ENCODE results near the gene MED10. TPM values are rescaled to one million over a fixed set of nuclear protein-coding genes. Genes with fewer than 3 reads are reported as not detected.
A peak's percentile ranks its signal among the peaks of the same experiment; 100 is the strongest.
"Not testable (repeated sequence)": the region's sequence is repeated elsewhere in the genome, so short reads cannot be mapped to it uniquely, and the experiment has no call there.

The MED10 gene
- total RNA-seq, 1 donor from 2014 or later, result 30.8 TPM

DNA sequence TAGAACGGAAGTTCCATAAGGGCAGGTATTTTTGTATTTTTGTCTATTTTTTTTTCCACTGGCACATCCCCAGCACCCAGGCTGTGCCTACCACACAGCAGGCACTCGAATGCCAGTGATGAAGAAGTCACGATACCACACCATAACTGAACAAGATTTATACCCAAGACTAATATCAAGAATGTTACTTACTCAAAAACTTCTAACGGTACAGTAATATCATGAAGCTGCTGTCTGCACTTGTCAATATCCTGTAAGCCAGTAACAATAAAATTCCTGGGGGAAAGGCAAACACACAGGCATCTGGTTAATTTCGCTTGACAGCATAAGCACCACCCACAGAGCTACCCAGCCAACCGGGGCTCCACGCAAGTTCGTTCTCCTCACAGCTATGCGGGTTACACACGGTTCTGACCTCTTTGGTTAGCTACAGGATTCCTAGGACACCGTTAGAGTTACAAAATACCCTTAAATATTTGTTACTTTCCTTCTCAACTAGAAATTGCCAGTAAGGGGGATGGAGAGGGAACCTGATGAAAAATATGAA, 1.3 kb downstream of the MED10 start:
- no peak for DNase-seq (ENCODE audit: low spot score)

DNA sequence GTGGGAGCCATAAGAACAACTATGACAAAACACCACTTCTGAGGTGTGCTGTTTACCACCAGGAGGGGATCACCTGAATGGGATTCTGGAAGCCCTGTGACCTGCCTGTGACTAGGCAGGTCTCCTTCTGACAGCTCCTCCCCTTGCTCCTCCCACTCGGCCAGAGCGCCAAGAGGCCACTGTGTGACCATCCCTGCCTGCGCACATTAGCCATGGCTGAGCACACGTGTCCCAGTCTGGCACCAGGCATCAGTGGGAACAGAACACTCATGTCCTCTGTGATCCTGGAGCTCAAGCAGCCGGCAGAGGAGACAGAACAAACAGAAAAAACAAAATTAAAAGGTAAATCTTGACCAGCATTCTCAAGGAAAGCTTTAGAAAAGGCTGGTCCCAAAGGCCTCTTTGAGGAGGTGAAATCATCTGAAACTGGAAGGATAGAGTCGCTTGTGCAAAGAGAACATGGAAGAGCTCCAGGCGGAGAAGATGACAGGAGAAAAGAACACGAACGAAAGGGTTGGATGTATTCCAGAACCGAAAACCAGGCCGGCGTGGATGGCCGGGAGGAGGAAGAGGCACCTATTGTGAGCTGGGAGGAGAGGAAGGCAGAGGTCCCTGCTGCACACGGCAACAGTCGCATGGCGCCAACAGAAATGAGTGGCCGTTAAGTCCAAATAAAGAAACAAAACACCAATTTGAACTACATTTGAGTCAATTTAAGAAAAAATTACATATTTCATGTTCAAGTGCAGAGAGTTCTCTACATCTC, 5.1 kb downstream of the MED10 start:
- no peak for DNase-seq (ENCODE audit: low spot score)

DNA sequence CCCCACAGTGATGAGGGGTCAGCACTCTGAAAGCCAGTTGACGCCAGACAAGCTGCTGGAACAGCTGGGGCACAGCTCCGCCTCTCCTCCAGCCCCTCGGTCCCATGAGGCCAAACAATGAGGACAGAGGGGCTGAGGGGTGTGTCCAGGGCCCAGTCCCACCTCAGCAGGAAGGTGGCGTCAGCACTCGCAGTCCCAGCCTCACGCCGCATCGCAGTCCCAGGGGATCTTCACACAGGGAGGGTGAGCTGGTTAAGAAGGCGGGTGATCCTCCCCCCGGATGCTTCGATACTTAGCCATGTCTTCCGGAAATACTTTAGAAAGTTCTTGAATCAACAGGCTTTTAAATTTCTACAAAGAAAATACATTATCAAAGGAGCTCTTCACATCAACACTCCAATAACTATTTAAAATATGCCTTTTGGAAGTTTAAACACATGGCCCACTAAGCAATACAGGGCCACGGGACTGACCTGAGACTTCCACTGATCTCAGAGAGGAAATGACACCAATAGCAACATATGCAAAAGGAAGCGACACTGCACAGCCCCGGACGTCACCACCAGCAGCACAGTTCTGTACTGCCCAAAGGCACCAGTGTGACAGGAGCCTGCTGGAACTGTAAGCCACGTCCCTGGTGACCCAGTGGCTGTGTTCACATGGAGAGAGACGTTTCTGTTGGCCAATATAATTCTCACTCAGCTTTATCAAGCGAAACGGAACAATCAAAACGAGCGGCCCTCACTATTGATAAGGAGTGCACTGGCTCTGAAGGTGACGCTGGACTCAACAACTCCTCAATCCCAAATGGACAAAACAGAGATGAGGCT, 5.9 kb downstream of the MED10 start:
- DNase-seq (ENCODE audit: low spot score), result no peak

DNA sequence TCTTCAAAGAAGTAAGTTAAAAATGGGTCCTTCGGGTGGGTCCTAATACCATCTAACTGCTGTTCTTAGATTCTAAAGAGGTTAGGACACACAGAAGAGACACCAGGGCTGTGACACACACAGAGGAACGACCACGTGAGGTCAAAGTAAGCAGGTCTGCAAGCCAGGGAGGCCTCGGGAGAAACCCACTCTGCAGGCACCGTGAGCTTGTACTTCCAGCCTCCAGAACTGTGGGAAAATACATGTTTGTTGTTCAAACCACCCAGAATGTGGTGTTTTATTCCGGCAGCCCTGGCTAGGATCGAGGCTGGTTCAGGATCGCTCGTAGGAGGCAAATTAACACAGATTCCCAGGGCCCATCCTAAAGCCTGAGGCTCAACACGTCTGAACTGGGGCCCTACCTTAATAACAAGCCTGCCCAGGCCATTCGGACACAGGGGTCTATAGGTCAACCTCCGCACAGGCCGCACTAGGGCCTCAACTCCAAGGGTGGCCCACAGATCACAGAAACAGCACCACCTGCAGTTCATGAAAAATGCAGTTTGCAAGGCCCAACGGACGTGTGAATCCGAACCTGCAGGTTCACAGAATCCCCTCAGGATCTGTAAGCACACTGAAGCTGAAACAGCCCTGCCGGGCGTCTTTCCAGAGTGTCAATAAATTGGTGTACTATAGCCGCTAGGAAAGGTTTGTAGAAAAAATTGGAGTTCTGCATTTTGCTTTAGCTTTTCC, 7.1 kb downstream of the MED10 start:
- no peak for DNase-seq (ENCODE audit: low spot score)

DNA sequence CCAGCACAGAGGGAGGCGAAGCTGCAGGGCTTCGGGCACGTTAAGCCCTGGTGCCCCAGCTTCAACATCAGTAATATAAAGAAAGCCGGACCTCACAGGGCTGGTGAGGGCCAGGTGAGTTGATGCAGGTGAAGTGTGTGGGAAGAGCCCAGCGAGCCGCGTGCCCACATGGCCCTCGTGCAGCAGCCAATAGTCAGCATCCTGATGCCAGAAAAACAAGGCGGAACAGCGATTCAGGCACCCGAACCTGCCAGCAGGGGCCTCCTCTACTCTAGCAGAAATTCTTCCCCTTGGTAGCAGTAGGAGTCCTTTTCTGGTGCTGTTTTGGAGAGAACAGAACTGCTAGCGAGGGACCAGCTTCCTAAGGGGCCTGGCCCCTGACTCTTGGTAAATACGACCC, 7.8 kb downstream of the MED10 start:
- DNase-seq (ENCODE audit: low spot score), result no peak

DNA sequence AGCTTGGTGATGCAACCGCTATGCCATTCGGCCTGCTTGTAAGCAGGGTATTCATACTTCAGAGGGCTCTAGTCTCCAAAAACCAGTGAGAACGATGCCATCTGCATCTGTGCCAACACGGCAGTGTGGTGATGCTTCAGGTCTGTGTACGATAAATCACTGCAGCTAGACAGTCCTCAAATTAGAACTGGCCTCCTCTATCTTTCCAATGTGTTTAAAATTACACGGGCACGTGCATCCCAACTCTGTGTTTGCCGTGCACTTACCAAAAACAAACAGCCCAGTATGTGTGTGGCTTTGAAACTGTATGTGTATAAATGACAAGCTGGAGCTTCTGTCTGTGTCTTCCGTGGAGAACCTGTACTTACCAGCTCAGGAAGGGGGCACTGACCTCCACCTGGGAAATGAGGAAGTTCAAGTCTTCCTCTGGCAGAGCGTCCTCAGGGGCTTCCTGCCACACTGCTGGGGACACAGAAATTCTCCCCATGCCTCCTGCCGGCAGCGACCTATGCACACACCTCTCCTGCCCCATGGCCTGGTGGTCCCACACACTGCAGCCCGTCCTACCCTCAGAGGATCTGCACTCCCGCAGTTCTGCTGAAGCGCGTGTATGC, 12.3 kb downstream of the MED10 start:
- no peak for DNase-seq (ENCODE audit: low spot score)

DNA sequence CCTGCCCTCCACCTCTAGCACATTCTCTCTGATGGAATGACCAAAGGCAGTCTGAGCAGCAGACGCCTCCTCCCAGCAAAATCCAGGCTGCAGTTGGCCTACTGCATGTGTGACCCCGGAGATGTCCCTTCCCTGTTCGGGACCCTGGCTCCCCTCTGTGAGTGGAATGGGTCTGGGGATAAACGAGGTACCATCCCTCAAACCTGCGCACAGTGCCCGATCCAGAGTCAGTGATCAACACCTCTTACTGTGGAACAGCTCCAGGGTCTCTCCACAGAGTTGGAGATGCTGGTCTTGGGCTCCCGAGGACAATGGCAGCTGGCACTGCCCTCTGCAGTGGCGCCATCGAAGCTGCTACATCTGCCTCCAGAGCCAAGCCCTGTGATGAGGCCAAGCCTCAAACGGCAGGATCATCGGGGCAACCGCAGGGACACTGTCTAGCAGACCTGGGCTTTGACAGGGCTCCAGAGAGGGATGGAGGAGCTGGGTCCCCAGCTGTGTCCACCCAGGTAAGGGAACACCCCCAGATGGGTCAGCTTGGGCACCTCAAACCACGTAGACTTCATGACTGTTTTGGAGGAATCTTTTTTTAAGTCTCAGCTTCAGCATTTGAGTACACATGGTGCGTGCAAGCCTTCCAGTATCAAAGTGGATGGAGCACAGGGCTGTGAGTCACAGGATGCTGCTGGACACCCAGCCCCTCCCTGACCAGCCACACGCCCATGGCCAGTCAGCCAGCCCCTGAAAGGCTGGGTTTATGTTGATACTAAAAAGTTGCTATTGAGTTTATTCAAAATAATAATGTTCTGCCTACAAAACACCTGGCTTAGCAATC, 13.0 kb downstream of the MED10 start:
- no peak for DNase-seq (ENCODE audit: low spot score)

DNA sequence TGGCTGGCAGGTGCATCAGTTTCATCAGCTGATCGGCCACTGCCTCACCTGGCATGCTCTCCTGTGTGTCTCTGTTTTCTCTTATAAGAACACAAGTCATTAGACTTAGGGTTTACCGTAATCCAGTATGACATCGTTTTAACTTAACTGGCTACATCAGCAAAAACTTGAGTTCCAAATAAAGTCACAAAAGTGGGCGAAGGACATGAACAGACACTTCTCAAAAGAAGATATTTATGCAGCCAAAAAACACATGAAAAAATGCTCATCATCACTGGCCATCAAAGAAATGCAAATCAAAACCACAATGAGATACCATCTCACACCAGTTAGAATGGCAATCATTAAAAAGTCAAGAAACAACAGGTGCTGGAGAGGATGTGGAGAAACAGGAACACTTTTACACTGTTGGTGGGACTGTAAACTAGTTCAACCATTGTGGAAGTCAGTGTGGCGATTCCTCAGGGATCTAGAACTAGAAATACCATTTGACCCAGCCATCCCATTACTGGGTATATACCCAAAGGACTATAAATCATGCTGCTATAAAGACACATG, 14.8 kb downstream of the MED10 start:
- DNase-seq (ENCODE audit: low spot score), result not testable (repeated sequence)

DNA sequence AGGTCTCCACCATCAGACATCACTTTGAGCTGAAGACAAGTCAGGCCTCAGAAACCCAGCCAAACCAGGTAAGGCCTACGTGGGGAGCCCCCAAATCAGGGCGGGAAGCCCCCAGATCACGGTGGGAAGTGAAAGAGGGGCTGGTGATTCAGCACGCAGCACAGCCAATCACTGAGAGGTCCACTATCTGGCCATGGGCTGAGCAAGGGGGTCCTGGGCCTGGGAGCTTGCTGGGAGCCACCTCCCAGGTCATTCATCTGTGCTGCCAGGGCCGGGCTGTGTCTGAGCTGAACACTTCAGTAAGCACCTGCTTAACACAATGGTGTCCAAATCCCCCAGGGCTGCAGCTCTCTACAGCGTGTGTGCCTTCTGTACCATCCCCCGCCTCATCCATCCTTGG, 15.5 kb downstream of the MED10 start:
- DNase-seq (ENCODE audit: low spot score), result no peak

DNA sequence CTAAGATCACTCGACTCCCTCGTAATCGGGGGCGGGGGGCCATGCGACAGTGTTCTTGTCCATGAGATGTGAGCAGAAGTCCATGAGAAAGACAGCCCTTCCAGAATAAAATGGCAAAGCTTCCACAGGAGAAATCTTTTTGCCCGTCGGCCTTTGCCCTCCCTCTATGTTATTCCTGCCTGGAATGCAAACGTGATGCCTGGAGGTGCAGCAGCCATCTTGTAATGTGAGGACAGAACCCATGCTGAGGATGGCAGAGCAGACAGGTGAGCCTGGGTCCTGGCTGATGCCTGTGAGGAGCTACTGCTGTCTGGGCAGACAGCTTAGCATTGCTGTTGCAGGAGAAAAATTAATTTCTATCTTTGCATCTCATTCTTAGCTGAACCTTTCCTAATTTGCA, 17.2 kb downstream of the MED10 start:
- peak; percentile 20 for DNase-seq (ENCODE audit: low spot score)

DNA sequence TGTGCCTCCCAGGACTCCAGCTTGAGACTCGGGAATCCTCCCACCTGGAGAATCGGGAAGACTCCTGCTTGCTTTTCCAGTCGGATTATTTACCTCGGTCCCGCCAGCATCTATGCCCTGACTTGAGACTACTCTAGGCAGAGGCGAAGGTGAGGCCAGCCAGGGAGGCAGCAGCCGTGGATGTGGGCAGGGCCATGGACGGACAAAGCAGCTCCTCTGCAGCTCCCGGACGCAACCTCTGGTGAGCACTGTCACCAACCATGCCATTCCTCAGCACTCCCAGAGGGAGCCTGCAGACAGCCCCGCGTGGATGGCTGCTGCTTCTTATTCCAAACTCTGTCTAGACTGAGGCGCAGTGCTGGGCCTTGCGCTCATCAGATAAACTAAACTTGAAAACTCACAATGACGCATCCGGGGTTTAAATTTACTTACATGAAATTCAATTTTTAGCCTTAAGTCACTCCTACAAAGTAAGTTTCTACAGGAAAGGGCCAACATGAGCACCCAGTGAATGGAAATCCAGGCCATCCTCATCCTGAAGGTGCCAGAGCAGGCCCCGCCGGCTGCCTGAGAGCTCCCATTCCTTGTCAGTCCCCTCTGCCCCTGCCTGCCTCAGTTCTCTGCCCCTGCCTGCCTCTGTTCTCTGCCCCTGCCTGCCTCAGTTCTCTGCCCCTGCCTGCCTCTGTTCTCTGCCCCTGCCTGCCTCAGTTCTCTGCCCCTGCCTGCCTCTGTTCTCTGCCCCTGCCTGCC, 17.8 kb downstream of the MED10 start:
- peak; percentile 87 for DNase-seq (ENCODE audit: low spot score)

DNA sequence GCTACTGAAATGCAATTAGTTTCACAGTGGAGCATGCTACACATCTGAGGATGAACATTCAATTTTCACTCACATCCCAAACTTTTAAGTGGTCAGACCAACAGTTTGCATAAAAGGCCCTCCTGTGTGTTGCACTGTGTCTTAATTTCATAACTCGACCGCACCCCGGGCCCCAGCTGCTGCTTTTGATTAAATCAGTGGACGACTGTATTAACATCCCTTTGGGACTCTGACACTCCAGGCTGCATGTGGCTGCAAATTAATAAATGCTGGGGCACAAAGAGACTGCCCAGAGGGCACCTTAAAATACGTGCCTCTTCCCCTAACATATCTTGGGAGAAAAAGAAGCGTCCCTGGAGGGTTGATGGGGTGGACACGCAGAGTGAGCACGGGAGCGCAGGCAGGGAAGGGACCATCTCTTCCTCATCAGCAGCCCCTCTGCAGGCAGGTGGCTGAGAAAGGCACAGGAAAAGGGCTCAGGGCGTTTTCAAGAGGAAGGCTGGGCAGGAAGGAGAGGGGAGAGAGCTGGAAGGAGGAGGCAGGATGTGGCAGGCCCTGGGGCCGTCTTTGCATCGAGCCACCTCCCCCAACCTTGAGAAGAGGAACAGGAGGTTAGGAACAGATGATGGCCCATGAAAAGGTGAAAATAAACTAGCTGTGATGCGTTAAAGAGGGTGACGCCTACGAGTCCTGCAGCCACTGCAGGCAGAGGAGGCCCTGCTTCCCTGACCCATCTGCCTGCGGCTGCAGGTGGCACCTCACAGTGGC, 18.6 kb downstream of the MED10 start:
- peak; percentile 69 for DNase-seq (ENCODE audit: low spot score)

DNA sequence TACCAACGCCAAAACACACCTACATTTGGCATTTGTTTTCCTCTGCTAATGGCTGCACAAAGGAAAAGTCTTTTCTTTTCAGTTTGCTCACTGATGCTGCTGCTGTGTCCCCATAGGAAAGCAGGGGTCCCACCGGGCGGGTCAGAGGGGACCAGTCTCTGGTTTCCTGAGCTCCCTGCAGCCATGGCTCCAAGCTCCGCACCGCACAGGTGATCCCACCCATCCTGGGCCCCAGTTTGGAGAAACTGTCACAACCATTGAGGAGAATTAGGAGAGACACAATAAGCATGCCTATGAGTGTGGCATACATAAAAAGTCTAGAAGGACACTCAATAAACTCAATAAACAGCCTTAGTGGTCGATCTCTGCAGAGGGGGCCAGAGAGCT, 19.9 kb downstream of the MED10 start:
- peak; percentile 39 for DNase-seq (ENCODE audit: low spot score)

DNA sequence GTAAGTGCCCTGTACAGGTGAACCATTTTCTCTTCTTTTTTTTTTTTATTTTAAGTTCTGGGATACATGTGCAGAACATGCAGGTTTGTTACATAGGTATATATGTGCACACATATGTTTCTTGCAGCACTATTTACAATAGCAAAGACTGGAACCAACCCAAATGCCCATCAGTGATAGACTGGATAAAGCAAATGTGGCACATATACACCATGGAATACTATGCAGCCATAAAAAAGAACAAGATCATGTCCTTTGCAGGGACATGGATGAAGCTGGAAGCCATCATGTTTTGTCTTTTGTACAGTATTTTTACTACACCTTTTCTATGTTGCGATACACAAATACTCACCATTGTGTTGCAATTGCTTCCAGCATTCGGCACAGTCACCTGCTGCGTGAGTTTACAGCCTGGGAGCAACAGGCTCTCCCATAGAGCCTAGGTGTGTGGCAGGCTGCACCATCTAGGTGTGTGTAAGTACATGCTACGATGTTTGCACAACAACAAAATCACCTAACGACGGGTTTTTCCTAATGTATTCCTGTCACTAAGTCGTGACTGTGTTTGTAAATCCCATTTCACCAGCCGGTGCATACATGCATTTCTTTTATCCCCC, 20.4 kb downstream of the MED10 start:
- DNase-seq (ENCODE audit: low spot score), result peak; percentile 64

DNA sequence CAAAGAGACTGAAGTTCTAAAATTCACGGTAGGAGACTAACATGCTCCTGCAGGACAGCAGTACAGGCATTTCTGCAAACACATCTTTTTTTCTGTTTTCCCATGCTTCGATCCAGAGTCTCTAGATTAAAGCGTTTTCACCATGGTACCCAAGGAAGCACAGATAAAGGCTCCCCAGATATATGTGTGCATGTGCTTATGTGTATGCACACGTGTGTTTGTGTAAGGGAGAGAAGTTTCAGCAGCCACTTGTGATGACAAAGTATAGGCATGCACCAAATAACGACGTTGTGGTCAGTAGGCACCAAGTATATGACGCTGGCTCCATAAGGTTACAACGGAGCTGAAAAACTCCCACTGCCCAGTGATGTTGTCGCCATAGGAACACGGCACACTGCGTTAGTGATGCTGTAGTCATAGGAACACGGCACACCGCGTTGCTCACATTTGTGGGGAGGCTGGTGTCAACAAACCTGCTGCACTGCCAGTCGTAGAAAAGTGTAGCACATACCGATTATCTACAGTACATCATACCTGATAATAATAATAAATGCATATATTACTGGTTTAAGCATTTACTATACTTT, 21.7 kb downstream of the MED10 start:
- DNase-seq (ENCODE audit: low spot score), result peak; percentile 53

DNA sequence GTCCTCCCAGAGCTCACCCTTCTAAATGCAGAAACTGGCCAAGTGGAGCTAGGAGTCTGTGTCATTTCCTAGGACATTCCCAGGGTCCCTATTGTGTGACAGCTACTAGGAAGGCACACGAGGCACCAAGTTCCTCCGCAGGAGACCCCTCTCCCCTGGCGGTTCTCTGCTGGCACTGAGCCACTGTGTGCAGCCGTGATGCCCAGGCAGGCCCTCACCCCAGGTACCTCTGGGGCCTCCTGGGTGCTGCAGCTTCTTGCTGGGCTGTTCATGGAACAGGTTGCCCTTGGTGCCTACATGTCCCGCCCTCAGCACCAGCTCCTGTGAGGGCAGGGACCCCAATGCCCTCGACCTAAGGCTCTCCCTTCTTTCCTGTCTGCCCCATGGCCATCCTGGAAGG, 23.1 kb downstream of the MED10 start:
- peak; percentile 43 for DNase-seq (ENCODE audit: low spot score)

DNA sequence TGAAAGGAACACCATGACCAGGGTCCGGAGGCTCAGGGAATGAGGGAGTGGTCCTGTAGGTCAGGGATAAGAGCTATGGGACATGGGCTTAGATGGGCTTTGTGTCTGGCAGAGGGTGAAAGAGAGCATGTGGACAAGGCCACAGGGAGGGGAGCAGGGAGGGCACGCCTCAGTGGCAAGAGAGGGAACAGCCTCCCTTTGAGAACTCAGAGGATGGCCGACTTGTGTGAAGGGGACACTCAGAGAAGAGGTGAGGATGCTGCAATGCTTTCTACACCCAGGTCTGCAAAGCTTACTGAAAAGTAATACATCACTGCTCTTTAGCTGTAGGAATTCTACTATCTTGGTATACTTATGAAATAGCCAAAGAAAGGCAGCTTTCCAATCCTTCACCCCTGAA, 23.5 kb downstream of the MED10 start:
- DNase-seq (ENCODE audit: low spot score), result peak; percentile 30
